HG03457 (cell line): ENCODE data around the gene ADI1.
A peak's percentile ranks its signal among the peaks of the same experiment; 100 is the strongest.
"Not testable (repeated sequence)": the region's sequence is repeated elsewhere in the genome, so short reads cannot be mapped to it uniquely, and the experiment has no call there.

ENCODE experiments used
- ATAC-seq: cut with Tn5 transposase; IDR thresholded peaks from one replicate; pipeline ENCODE4 v1.9.1; 2021; ENCODE audit warnings: moderate number of reproducible peaks; ENCODE audit not compliant: unreplicated experiment

The ADI1 gene

DNA sequence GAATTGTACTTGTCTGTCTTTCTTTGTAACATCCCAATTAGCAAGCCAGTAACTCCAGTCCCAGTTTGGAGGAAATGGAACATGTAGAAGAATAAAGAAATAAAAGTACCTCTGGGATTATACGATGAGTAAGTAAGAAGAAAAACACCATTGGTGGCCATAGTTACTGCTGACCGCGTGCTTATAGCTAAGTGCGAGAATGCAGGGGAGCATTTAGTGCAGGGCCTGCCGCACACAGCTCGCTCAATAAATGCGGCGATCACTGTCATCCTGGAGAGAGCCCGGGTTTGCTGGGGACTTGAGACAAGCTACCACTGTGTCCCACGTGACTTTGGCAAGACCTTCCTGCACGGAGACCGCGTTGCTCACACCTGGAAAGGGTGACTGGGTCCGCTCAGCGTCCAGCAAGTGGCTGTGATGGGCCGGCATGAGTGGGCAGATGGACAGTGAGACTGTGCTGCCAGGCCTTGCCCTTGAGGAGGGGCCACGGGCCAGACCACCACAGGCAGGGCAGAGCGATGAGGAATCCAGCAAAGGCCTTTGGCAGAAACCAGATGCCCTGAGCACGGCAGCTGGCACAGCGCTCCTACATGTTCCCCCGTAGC is 54.8 kb downstream of the ADI1 start:
- no peak for ATAC-seq

DNA sequence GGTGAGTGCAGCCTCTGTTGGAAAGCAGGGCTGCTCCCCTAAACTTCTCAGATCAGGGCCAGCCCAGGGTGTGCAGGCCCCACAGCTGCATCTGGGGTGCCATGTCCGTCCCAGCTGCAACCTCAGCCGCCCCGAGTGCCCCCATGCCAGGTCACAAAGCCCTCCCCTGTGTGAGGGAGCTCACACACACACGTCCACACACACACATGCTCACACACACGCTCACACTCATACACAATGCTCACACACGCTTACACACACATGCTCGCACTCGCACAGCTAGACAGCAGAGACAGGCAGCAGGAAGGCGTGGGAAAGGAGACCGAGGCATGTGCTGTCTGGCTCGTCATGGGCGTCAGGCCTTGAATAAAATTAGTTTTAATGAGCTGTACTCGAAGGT is 55.4 kb downstream of the ADI1 start:
- ATAC-seq = no peak

DNA sequence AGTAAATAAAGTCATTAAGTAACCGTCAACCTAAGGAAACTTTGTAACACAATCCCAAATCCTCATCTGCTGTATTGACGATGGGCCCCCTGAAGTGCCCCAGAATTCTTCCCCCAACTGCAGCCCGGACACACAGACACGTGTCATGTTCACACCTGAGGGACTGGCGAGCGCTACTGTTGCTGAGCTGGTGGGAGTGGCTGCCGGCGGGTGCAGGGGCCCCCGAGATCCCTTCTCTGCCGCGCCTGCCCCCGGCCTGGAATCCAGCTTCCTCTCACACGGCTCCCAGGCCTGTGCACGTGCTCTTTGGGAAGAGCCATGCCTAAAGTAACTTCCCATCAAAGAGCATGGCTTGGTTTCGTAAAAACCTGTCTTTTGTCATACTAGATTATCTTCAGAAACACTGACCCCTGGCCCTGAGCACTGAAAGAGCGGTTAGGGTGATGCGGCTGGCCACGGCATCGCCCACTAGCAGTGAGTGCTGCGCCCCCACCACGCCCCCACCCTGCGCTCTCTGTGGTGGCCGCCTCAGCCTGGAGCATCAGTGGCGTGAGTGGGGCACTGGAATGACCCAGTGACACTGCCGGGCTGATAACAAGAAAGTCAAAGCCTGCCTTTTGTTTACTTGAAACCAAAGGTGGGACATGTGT is 56.0 kb downstream of the ADI1 start:
- no peak for ATAC-seq

DNA sequence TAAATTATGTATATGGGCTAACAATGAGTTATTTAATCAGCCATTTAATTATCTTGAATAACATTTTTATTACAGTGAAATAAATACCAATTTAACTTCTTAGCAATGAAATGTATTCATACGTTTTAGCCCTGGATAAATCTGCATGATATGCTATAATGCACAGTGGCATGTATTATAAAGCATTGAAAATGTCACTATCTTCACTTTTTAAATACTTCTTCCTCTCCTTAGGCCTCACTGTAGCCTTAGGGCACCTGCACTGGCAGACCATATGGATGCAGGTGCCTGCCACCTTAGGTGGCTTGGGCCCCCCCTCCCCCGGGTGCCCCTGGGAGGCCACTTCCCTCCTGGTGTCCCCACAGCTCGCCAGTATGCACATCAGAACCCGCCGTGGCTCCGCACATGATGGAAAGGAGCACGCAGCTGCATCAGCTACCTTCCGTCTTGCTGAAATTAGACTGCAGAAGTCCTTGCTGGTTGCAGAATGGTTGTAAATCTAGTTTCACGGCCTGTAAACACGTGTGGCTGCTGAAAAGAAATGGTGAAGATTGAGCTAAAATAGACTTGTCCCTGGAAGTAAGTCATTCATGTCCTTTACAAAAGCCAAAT is 56.7 kb downstream of the ADI1 start:
- peak; percentile 2 for ATAC-seq

DNA sequence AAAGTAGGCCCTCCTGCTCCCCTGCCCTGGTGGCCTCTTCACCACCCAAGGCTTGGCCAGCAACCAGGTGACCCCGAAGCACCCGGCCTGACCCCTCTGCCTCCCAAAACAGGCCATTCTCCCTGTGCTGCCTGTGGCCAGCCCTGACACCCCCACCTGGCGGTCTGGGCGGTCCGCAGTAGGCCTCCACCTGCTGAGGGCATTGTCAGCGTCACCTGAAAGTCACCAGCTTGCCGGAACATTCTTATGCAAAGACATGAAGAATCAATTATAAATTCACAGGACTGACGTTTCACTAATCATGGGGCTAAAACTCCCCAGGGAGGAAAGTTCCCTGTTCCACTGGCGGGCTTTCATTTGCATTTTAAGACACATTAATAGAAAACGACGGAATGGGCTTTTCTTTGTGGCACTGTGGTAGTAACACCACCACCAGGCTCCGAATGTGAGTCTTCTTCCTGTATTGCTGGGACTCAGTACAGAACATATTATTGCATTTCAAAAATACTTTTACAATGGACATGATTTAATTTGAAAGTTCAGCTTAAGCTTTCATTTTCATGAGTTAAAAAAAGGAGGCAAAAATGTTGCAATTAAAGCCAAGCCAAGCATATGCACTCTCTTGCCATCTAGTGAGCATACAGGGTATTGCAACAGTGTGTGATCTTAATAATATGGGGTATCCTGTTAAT is 57.4 kb downstream of the ADI1 start:
- ATAC-seq = peak; percentile 85

DNA sequence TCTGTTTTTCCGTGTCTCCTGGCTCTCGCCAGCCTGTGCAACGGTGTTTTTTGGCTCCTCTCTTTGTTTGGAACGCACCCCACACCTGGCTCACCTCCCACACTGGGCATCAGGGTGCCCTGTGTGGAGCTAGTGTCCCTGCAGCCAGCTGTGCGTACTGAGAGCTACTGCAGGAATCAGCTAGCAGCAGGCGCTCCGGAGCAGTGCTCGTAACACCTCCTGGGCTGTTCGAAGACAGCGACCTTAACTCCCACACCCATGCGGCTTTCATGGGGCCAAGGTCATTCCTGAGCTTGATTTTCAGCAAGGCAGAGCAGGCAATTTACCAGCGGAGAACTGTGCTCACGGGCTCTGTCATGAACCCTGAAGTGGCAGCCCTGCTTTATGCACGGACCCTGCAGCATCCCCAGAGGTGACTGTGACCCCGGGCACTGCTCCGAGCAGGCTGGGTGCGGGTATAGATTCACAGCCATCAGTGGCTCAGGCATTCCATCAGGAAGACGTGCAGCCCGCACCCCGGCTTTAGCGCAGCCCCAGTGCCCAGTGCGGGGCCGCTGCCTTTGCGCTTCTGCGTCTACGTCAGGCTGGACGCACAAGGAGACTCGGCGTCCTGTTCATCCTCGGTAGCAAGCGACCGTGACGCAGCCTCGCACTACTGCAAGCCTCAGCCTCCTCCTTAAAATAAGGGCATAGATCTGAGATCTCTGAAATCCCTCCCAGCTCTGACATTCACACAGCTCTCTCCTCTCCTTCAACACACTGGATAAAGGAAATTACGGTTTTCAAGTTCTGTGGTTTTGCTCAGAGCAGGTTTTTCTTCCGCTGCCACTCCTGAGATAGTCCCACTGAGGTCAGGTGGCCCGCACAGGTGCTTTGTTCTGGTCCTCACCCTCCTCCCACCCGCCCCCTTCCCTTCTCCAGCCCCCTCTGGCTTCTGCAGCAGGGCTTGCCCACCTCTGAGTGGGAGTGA is 58.2 kb downstream of the ADI1 start:
- ATAC-seq = no peak

DNA sequence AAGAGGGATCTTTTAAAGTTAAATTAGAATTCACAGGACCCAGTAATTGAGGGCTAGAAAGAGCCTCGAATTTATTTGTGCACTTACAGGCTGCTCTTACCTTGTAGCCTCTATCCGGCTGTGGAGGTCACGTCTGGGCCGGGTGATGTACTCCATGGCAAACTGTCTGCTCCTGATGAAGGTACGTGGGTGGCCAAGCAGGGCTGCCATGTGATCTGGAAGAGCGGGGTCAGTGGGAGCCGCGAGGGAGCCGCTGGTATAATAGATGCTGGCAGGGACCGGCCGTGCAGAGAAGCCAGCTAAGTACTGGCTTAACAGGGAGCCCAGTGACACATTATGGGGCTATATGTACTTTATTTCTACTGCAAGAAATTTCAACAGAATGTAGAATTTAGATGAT is 59.2 kb downstream of the ADI1 start:
- no peak for ATAC-seq

DNA sequence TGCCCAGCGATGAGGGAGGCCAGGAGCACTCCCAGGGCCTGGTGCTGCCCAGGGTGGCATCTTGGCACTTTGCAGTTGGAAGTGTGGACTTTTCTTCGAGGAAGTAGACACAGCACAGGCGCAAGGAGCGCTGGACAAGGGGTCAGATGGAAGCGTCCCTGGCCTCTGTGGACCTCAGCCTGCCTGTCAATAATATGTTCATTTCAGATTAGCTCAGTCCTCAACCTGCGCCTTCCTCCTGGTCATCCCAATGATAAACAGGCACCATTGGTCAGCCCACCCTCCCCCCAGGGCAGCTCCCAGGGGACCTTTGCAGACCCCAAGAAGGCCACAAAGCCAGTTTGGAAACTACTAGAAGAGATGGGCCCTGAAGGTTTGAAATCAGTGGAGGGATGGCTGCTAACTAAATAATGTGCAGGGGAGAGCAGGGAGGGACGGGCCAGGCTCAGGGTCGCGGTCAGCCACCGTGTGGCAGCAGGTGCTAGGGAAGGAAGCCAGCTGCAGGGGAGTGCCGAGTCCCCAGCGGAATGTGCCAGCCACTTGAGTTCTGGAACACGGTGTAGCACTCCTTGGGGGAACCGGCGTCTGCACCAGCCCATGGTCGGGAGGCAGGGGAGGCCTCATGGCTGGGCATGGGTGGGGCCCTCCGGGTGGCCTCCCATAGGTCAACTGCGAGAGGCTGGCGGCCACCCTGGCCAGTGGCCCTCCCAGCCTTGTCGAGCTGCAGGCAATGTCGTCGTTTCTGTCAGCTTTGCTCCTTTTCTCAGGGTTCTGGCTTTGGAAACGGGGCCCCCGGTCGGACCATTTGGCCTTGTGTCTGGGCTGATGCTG is 59.9 kb downstream of the ADI1 start:
- ATAC-seq = no peak

DNA sequence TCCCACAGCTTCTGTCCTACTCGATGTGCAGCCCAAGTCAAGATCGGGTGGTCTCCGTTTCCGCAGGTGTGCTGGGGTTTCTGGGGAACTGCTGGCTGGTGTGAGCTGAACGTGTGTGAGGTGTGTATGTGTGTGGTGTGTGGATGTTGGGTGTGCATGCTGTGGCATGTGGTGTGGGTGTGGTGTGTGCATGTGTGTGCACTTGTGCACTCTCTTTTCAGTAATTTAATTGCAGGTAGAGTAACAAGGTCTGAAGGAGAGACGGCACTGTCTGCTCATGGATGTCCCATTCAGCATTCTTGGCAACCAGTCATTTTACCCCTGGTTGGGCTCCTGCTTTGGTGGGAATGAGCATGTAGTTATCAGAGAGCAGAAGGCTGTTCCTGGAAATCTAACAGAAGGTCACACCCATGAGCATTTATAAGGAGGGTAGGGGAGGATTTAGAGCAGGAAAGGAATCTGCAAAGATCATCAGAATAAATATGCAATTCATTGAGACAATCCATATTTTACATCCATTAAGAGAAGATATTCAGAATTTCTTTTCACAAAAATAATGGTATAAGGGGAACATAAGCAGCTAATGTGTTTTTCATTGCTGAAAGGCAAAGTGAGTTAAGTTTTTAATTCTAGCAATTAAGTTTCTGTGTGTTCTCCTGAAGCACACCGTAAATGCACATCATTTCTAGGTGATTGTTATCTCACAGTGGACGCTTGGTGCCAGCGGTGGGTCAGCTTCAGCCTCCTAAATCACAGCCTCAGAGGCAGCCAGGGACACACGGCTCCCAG is 60.7 kb downstream of the ADI1 start:
- no peak for ATAC-seq

DNA sequence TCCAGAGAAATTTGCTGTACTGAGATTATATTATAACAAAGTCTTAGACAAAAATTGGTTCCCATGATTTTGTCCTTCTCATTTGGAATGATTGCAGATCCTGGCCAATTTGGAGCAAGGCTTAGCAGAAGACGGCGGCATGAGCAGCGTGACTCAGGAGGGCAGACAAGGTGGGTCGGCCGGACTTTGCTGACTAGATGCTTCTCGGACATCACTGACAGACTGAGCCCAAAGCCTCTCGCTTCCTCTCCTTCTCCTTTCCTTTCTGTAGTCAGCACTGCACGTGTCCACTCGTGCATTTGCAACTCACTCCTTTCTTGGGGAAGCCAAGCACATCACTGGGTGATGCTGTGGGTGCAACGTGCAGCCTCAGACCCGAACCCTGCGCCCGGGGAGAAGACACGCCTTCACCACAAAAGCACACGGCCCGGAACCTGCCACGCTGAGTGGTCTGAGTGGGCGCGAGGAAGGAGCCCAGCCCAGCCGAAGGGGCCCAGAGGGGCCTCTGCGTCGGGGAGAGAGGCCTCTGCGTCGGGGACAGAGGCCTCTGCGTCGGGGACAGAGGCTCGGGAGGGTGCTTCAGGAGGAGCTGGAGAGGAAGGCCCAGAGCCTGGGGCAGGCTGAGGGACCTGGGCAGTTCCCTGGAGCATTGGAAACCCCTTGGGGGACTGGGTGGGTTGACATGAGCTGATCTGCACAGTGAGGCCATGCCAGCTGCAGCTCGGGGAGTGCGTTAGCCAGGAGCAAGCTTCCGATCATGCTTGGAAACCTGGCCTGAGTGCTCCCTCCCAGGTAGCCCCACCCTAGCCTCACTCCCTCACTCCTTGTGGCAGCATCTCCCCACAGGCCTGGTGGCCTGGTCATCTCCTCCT is 61.6 kb downstream of the ADI1 start:
- no peak for ATAC-seq

DNA sequence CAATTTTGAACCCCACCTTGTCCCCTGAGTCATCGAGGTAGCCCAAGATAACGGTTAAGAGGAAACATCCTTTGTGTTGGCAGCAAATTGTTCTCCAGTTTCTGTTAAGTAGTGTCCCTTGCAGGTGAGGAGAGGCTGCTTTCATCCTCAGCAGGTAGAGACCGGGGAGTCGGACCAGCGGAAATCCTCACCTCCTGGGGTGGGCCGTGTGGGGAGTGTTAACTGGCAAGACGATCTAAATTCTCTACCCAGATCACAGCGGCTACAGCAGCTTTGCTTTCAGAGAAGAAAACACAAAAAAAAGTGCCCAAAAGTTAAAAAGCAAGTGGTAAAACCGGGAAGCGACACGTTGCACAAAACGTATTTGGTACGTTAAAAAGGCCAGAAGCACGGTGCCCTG is 63.2 kb downstream of the ADI1 start:
- ATAC-seq = no peak

DNA sequence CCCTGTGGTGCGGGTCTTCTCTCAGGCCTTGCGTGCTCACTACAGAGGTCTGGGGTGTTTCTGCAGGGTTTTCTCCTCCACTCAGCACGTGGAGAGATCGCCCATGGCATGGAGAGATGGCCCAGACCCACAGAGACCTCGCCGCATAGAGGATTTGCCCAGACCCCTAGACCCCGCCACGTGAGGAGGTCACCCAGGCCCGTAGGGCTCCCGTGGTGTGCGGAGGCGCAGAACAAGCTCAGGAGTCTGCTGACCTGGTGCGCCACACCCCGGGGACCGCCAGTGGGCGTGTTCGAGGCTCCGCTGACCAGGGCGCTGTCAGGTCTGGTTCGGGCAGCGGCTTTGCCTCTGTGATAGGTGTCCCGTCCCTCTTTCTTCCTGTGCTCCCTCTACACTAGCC is 64.5 kb downstream of the ADI1 start:
- ATAC-seq = no peak

DNA sequence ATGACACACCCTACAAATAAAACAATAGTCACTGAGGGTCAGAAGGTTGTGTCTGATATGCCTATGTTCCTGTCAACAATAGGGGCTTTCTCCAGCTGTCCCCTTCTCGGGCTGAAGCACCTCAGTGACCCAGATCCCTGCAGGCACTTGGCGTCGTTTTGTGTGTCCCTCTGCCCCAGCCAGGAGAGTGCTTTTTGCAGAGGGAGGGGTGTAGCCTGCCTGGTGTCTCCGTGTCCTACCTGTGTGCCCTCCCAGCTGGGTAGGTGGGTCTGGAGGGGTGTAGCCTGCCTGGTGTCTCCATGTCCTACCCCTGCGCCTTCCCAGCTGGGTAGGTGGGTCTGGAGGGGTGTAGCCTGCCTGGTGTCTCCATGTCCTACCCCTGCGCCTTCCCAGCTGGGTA is 65.3 kb downstream of the ADI1 start:
- not testable (repeated sequence) for ATAC-seq

DNA sequence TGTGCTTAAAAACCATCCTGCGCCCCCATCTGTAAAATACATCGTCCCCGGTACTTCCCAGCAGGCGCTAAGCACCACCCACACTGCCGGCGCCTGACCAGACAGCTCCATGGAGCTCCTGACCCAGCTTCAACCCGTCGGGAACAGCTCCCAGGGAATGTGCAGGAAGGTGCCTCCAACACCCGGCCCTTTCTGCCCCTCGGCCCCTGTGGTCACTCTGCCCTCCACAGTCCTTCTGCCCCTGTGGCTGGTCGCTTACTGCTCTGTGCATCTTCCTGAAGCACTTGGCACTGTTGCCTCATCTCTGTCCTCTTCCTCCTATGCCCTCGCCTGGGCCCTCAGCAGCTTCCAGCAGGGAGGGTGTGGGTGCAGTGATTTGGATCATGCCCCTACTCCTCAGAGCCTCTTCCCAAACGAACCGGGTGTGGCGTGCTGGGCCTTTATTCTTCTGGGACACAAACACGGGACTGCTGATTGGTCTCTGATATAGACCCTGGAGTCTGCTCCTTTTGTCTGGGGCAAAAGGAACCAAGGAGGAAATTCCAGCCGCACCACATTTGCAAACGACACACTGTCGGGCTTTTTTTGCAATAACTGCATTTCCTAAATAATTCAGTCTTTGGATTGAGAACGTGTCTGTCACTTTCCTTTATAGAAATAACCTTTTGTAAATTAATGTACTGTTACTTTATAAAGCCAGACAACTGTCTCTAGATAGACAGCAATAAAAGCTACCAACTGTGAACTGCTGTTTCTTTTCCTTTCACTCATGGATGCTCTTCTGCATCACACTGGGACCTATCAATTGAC is 65.9 kb downstream of the ADI1 start:
- ATAC-seq = no peak

DNA sequence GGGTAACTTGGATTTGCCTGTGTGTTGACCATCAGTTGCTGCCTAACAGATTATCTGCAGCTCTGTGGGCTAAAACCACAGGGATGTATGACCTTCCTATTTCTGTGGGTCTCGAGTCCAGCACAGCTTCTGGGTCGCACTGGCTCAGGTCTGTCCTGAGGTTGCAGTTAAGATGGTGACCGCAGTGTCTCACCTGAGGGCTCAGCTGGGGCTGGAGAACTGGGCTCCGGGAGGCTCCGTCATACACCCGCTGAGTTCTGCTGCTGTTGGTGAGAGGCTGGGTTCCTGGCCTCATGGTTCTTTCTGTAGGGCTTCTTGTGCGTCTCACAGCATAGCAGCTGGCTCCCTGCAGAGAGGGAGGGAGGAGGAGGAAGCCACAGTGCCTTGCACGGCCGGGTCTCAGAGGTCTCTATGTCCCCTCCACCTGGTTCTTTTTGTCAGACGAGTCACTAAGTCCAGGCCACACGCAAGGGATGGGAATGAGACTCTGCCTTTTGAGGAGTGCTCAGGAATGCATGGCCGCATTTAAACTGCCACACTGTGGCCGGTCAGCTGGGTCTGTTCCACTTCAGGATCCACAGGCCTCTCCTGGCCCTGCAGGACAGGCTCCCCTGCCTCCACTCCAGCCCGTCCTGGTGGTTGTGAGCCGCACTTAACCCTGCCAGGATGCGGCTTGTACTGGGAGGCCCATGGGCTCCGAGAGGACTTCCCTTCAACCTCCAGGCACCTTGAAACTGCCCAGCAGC is 67.2 kb downstream of the ADI1 start:
- ATAC-seq = no peak

DNA sequence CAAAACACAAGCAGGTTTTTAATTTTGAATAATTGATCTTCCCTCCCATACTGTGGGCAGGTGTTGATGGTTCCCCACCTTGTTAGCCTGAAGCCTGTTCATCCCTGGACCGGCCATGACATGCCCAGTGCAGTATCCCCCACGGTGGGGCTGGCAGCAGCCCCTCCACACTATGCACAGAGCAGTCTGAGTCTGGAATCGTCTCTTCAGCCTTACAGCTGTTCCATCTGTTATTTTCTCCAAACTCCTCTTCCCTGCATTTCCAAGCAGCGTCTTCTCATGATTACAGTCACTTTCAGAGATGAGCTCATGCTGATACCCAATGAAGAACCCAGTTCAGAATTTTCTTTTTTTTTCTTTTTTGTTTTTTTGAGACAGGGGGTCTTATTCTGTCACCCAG is 68.2 kb downstream of the ADI1 start:
- ATAC-seq = no peak
